Pancreas (tissue), 10 donors: ENCODE measurements around the gene AACS. TPM values are rescaled to one million over a fixed set of nuclear protein-coding genes. Genes with fewer than 3 reads are reported as not detected.

Experiments
- ATAC-seq, 4 donors: fragments of 200-7000 bp; cut with Tn5 transposase; one replicate each; pipeline versions ENCODE4 v1.8.0 to v1.9.1; 2020; ENCODE audit warnings: mild to moderate bottlenecking in 4 of 4, moderate library complexity in 4 of 4
- DNase-seq, 6 donors: peaks; one replicate each; pipeline ENCODE4 v3.0.0-alpha.2; 2020
- FAIRE-seq: peaks from 2 replicates; lab custom pipeline; 2012; peaks lifted over from hg19 to GRCh38; lab: Jason Lieb, UNC
- H3K27ac ChIP-seq, 4 donors: fragments of 200-600 bp; sonication (generic); 1 replicate in 3 of 4; 2 replicates in 1 of 4; pipeline versions ENCODE4 v1.5.0 to v1.8.0; 2020
- H3K27me3 ChIP-seq, 4 donors: fragments of 200-600 bp; one replicate each; pipeline ENCODE4 v1.8.0; 2021
- H3K36me3 ChIP-seq, 3 donors: fragments of 200-600 bp; sonication (generic) in 1 of 3; one replicate each; pipeline versions ENCODE4 v1.5.0 to v1.8.0; 2020 to 2021
- H3K4me1 ChIP-seq, 3 donors: fragments of 200-600 bp; one replicate each; pipeline ENCODE4 v1.8.0; 2021
- H3K4me3 ChIP-seq, 4 donors: fragments of 200-600 bp; sonication (generic) in 2 of 4; one replicate each; pipeline versions ENCODE4 v1.5.0 to v1.8.0; 2020 to 2021
- H3K9me3 ChIP-seq, 4 donors: fragments of 200-600 bp; one replicate each; pipeline ENCODE4 v1.8.0; 2021
- CTCF ChIP-seq, 4 donors: fragments of 200-600 bp; sonication (generic) in 3 of 4; IDR thresholded peaks; one replicate each; pipeline versions ENCODE4 v1.5.0 to v1.8.0; 2021; ENCODE audit warnings: antibody characterized with exemption in 4 of 4
- WGBS, 2 donors: extraction: QIAGEN DNeasy Blood & Tissue Kit; methylation state at CpG; one replicate each; pipeline ENCODE4 v1.1.7; 2013; 5-methylcytosine and 5-hydroxymethylcytosine counted together
- intact Hi-C, 3 donors: fragments of 100-400 bp; cut with DNase I; formaldehyde crosslinking; loops; one replicate each; pipeline versions ENCODE4 v1.11.1 to v1.14.2; 2022
- polyA plus RNA-seq, 2 donors: library from polyadenylated mRNA; stranded (reverse); fragments of 200-250 nt; gene quantifications; one replicate each; pipeline ENCODE4 v1.2.3, GENCODE V29; 2013
- total RNA-seq, 6 donors: library from RNA; stranded (reverse); fragmentation: NEBNext Ultra II Directional in 4 of 6; extraction: Animal tissue kit (Norgen Biotek cat#: 25700) in 4 of 6; gene quantifications; one replicate each; pipeline versions ENCODE4 v1.2.1 to v1.2.4, GENCODE V29; 2021 to 2023
- donor health status: healthy with polysubstance abuse.
- donor health status: DM: no; HTN: no; CAD: no; lungs with moderate emphysema.
- donor health status: DM: no; HTN: no; CAD: no.
- donor health status: control.
- donor health status: control.
- donor health status: Bipolar disorder and iron deficiency.
- donor health status: DM: yes; HTN: yes; CAD: no.
- donor health status: DM: no; HTN: no; CAD: no.
- donor health status: DM: no; HTN: no; CAD: no.
- donor health status: DM: yes; HTN: yes; CAD: no.

The AACS gene
- total and polyA plus RNA-seq, 8 donors = 11.0 to 21.4 (median 15.5) TPM

GRCh38 chr12:125169870-125170269 lies 104.6 kb downstream of the AACS start:
- no peak for FAIRE-seq
- intact Hi-C loops = no loop called here
- ATAC-seq = no peak
- Histone ChIP-seq H3K4me3 (no peak overlapping the region), H3K36me3 (no peaks in the 10 kb centered on the region), H3K27ac (no peak overlapping the region), H3K4me1 (no peaks in the 10 kb centered on the region), H3K27me3 (no peaks in the 10 kb centered on the region), H3K9me3 (no peaks in the 10 kb centered on the region)
- DNase-seq = no peak
- no peak for TF ChIP-seq CTCF (IDR thresholded peaks at IDR 0.05)
- 73 to 78% methylated on average over 8 of the region's 8 CpGs for WGBS, 2 donors

- Histone ChIP-seq H3K27me3 (no peaks in the 10 kb centered on the region), H3K4me1 (no peaks in the 10 kb centered on the region), H3K36me3 (no peaks in the 10 kb centered on the region), H3K9me3 (no peaks in the 10 kb centered on the region), H3K4me3 (no peak overlapping the region), H3K27ac (no peak overlapping the region)
- FAIRE-seq (no peak), ATAC-seq (no peak), DNase-seq (no peak)
- WGBS, 2 donors = 63 to 70% methylated on average over 3 of the region's 3 CpGs
- intact Hi-C loops = no loop called here
- TF ChIP-seq CTCF (IDR thresholded peaks at IDR 0.05) = no peak
Observed at GRCh38 chr12:125171267-125171666, 106.0 kb downstream of the AACS start.

GRCh38 chr12:125172231-125172850 lies 107.1 kb downstream of the AACS start:
- no peak for ATAC-seq
- H3K4me3 ChIP-seq = no peak overlapping the region
- H3K4me1 ChIP-seq = no peaks in the 10 kb centered on the region
- intact Hi-C loops = no loop called here
- no peaks in the 10 kb centered on the region for H3K9me3 ChIP-seq
- no peak overlapping the region for H3K27ac ChIP-seq
- FAIRE-seq = no peak
- no peak for TF ChIP-seq CTCF (IDR thresholded peaks at IDR 0.05)
- no peaks in the 10 kb centered on the region for H3K36me3 ChIP-seq
- DNase-seq = no peak
- H3K27me3 ChIP-seq = peaks cover 0 to 3% (median 0%) of the 10 kb centered on the region in 4 donors
- 80 to 84% methylated on average over 9 of the region's 9 CpGs for WGBS, 2 donors

- H3K9me3 ChIP-seq = no peaks in the 10 kb centered on the region
- no peak for FAIRE-seq
Observed at GRCh38 chr12:125175576-125175975, 110.3 kb downstream of the AACS start.

More at GRCh38 chr12:125175576-125175975, 110.3 kb downstream of the AACS start:
- H3K4me1 ChIP-seq = no peaks in the 10 kb centered on the region
- ATAC-seq = no peak
- H3K27me3 ChIP-seq = peaks cover 0 to 4% (median 2%) of the 10 kb centered on the region in 4 donors
- no peak for DNase-seq
- H3K27ac ChIP-seq = no peak overlapping the region
- intact Hi-C loops = no loop called here
- no peaks in the 10 kb centered on the region for H3K36me3 ChIP-seq
- no peak for TF ChIP-seq CTCF (IDR thresholded peaks at IDR 0.05)
- no peak overlapping the region for H3K4me3 ChIP-seq
